A549 (cell line): ENCODE data around the gene TMEM80. TPM values are rescaled to one million over a fixed set of nuclear protein-coding genes. Genes with fewer than 3 reads are reported as not detected.

Experiments used
- ATAC-seq, 2 experiments: fragments of 200-7000 bp in 1 of 2; fragments of >200 bp in 1 of 2; cut with Nextera tagmentation in 1 of 2; cut with Tn5 transposase in 1 of 2; 3 replicates each; pipeline versions ENCODE4 v1.8.0 to v1.9.1; 2018 to 2020; ENCODE audit warnings: mild to moderate bottlenecking in 1 of 2, moderate library complexity in 1 of 2
- CTCF ChIA-PET: fragments of 300-600 bp; sonication (Branson Sonifier 250); formaldehyde crosslinking; extraction: SDS; loops from one replicate; lab custom pipeline; 2021; ENCODE audit warnings: antibody characterized with exemption, inconsistent platforms; lab: Yijun Ruan, JAX
- POLR2A ChIA-PET: fragments of 350-600 bp; formaldehyde crosslinking; extraction: SDS; loops from one replicate; lab custom pipeline; 2021; ENCODE audit warnings: antibody characterized with exemption, inconsistent platforms; lab: Yijun Ruan, JAX
- DNase-seq, 2 experiments: peaks; one replicate each; pipeline versions ENCODE4 v3.0.0 to v3.0.0-alpha.2; 2011 to 2016; ENCODE audit warnings: low read depth in 1 of 2, low spot score in 1 of 2
- FAIRE-seq: peaks from 2 replicates; lab custom pipeline; 2011; peaks lifted over from hg19 to GRCh38; lab: Jason Lieb, UNC
- H3K27ac ChIP-seq, 2 experiments: fragments of >200 bp; sonication (Bioruptor Twin); formaldehyde crosslinking; 3 replicates each; pipeline ENCODE4 v1.5.1; 2016 to 2017
- H3K4me1 ChIP-seq: fragments of >200 bp; sonication (Bioruptor Twin); formaldehyde crosslinking; 3 replicates; pipeline ENCODE4 v1.6.1; 2016
- H3K4me2 ChIP-seq: fragments of >200 bp; sonication (Bioruptor Twin); formaldehyde crosslinking; 3 replicates; pipeline ENCODE4 v1.6.1; 2016
- H3K4me3 ChIP-seq: fragments of >200 bp; sonication (Bioruptor Twin); formaldehyde crosslinking; 3 replicates; pipeline ENCODE4 v1.5.1; 2016
- H3K9me3 ChIP-seq: fragments of >200 bp; sonication (Bioruptor Twin); formaldehyde crosslinking; 3 replicates; pipeline ENCODE4 v1.6.1; 2016
- CHD2 ChIP-seq: fragments of 150-350 bp; IDR thresholded peaks from 2 replicates; pipeline ENCODE4 v1.6.1; 2014; ENCODE audit warnings: low read length; ENCODE audit not compliant: partially characterized antibody
- JUN ChIP-seq, 2 experiments: fragments of >200 bp; sonication (Bioruptor Twin); formaldehyde crosslinking; IDR thresholded peaks; 2 replicates in 1 of 2; 3 replicates in 1 of 2; pipeline ENCODE4 v1.6.1; 2016 to 2017
- JUNB ChIP-seq: fragments of >200 bp; sonication (Bioruptor Twin); formaldehyde crosslinking; IDR thresholded peaks from 2 replicates; pipeline ENCODE4 v1.6.1; 2016
- PHF8 ChIP-seq: fragments of 200-600 bp; sonication (generic); IDR thresholded peaks from 2 replicates; pipeline ENCODE4 v1.6.1; 2016; ENCODE audit warnings: low read depth, mild to moderate bottlenecking, antibody characterized with exemption, moderate library complexity, borderline replicate concordance
- POLR2A ChIP-seq: IDR thresholded peaks from 2 replicates; pipeline ENCODE4 v1.6.1; 2012; ENCODE audit warnings: mild to moderate bottlenecking, low read length
- POLR2AphosphoS2 ChIP-seq: conservative IDR thresholded peaks from 2 replicates; pipeline ENCODE4 v1.6.1; 2012; ENCODE audit warnings: low read length, improper control_type of control experiment, inconsistent platforms
- RNF2 ChIP-seq: fragments of 200-600 bp; sonication (generic); IDR thresholded peaks from 2 replicates; pipeline ENCODE4 v1.6.1; 2016; ENCODE audit warnings: low read depth, mild to moderate bottlenecking, antibody characterized with exemption, moderate library complexity, borderline replicate concordance
- TFCP2L1 ChIP-seq: fragments of 250-450 bp; sonication (Bioruptor Pico); IDR thresholded peaks from 2 replicates; pipeline ENCODE4 v1.5.0; 2021; ENCODE audit warnings: mild to moderate bottlenecking
- WGBS: methylation state at CpG from one replicate; pipeline ENCODE4 v1.1.6; 2017; ENCODE audit errors: missing lambda C conversion rate; 5-methylcytosine and 5-hydroxymethylcytosine counted together
- polyA plus RNA-seq, 4 experiments: library from polyadenylated mRNA; depleted of rRNA in 3 of 4; stranded (reverse); fragments of >200 nt; fragmentation: RNase III in 1 of 4; extraction: RNeasy Plus Mini Kit Qiagen cat#74134 plus additional on column Dnase treatment in 1 of 4; gene quantifications; 2 replicates in 3 of 4; 3 replicates in 1 of 4; pipeline ENCODE4 v1.2.3, GENCODE V29; 2011 to 2017
- TF ChIP-seq, protein P1 (sequence below): fragments of >200 bp; sonication (Bioruptor Twin); formaldehyde crosslinking; IDR thresholded peaks from 2 replicates; pipeline ENCODE4 v1.6.1; 2016
- TF ChIP-seq, protein P2 (sequence below): IDR thresholded peaks from 2 replicates; pipeline ENCODE4 v1.6.1; 2012
- TF ChIP-seq, protein P3 (sequence below): fragments of 150-350 bp; IDR thresholded peaks from 2 replicates; pipeline ENCODE4 v1.6.1; 2014; ENCODE audit warnings: low read depth, mild to moderate bottlenecking, low read length
- TF ChIP-seq, protein P4 (sequence below): fragments of 200-600 bp; sonication (generic); IDR thresholded peaks from 2 replicates; pipeline ENCODE4 v1.6.1; 2016; ENCODE audit warnings: antibody characterized with exemption, mild to moderate bottlenecking, moderate library complexity
- TF ChIP-seq, protein P5 (sequence below): fragments of >200 bp; sonication (Bioruptor Twin); formaldehyde crosslinking; IDR thresholded peaks from 3 replicates; pipeline ENCODE4 v1.6.1; 2016

Gene TMEM80
- polyA plus RNA-seq, 2 of the 4 experiments (the other 2 are of a cell fraction), result 10.8 to 15.2 TPM

DNA sequence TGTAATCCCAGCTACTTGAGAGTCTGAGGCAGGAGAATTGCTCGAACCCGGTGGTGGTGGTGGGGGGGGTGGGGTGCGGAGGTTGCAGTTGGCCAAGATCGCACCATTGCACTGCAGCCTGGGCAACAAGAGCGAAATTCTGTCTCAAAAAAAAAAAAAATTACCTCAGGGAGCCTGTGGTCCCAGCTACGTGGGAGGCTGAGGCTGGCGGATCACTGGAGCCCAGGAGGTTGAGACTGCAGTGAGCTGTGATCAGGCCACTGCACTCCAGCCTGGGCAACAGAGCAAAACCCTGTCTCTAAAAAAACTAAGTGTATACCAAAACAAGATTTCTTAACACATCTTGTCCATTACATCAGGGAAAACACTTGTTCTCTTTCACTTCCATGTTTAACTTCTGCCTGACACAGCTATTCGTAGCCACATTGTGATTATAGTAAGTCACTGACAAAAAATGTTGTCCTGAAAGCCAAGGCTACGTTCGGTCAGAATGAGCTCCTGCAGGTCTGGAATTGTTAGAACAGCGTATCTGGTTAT is 1.4 kb downstream of the TMEM80 start:
- 78% methylated on average over 9 of the region's 11 CpGs for WGBS
- CTCF ChIA-PET, result interaction anchor here (0.6 to 26.0 kb wide), 21 partner anchors 9 to 257 kb away, joined by 3 to 599 read pairs (median 4); partner anchors contain the start of gene EPS8L2
- DNase-seq (no peak), ATAC-seq (no peak), FAIRE-seq (no peak)
- H3K4me3 ChIP-seq, result peak overlapping the region; percentile 81
- peaks cover 38% of the 10 kb centered on the region for H3K4me1 ChIP-seq
- no peak for TF ChIP-seq TFCP2L1
- TF ChIP-seq POLR2A, result no peak
- TF ChIP-seq POLR2AphosphoS2, result no peak
- TF ChIP-seq CHD2, result no peak
- TF ChIP-seq, protein P1, sequence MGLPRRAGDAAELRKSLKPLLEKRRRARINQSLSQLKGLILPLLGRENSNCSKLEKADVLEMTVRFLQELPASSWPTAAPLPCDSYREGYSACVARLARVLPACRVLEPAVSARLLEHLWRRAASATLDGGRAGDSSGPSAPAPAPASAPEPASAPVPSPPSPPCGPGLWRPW, result no peak
- TF ChIP-seq PHF8, result no peak
- TF ChIP-seq, protein P2, sequence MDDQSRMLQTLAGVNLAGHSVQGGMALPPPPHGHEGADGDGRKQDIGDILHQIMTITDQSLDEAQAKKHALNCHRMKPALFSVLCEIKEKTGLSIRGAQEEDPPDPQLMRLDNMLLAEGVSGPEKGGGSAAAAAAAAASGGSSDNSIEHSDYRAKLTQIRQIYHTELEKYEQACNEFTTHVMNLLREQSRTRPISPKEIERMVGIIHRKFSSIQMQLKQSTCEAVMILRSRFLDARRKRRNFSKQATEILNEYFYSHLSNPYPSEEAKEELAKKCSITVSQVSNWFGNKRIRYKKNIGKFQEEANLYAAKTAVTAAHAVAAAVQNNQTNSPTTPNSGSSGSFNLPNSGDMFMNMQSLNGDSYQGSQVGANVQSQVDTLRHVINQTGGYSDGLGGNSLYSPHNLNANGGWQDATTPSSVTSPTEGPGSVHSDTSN, result no peak
- TF ChIP-seq, protein P3, sequence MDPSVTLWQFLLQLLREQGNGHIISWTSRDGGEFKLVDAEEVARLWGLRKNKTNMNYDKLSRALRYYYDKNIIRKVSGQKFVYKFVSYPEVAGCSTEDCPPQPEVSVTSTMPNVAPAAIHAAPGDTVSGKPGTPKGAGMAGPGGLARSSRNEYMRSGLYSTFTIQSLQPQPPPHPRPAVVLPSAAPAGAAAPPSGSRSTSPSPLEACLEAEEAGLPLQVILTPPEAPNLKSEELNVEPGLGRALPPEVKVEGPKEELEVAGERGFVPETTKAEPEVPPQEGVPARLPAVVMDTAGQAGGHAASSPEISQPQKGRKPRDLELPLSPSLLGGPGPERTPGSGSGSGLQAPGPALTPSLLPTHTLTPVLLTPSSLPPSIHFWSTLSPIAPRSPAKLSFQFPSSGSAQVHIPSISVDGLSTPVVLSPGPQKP, result no peak
- H3K9me3 ChIP-seq, result no peaks in the 10 kb centered on the region
- H3K27ac ChIP-seq, result peak overlapping the region; percentile 95 to 98
- peak overlapping the region; percentile 73 for H3K4me2 ChIP-seq
- POLR2A ChIA-PET, result interaction anchor here (1.6 to 2.9 kb wide), 2 partner anchors 9 to 121 kb away, joined by 3 to 41 read pairs; partner anchors contain the start of genes EPS8L2 and PHRF1

DNA sequence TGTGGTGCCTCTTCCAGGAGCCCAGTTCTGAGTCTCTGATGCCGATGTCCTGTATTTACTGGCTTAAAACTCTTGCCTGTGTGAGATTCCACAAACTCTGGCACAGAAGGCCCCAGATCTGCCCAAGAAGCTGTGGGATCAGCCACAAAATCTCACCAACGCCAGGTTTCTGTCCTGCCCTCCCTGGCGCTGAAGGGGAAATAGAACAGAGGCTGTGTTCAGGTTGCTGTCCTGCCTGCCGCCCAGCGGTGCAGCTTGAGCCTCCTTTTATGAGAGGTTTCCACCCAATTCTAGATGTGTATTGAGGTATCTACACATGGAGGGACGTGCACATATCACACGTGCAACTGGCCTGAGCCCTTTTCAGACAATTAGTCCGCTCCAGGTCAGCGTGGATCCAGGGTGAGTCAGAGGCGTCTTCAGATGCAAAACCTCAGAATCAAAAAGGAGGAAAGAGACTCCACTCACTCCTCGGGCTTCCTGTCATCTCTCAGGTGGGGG is 2.2 kb downstream of the TMEM80 start:
- H3K9me3 ChIP-seq, result no peaks in the 10 kb centered on the region
- H3K27ac ChIP-seq, result peak overlapping the region in 1 of 2 experiments; percentile 95; a peak in 3 of 6 replicates
- H3K4me2 ChIP-seq, result no peak overlapping the region
- POLR2A ChIA-PET, result interaction anchor here (2.9 kb wide), 1 partner anchor 8 kb away, joined by 41 read pairs; the partner anchor contains the start of gene EPS8L2
- FAIRE-seq, result no peak
- TF ChIP-seq RNF2, result no peak
- no peak for TF ChIP-seq JUNB
- TF ChIP-seq, protein P4, sequence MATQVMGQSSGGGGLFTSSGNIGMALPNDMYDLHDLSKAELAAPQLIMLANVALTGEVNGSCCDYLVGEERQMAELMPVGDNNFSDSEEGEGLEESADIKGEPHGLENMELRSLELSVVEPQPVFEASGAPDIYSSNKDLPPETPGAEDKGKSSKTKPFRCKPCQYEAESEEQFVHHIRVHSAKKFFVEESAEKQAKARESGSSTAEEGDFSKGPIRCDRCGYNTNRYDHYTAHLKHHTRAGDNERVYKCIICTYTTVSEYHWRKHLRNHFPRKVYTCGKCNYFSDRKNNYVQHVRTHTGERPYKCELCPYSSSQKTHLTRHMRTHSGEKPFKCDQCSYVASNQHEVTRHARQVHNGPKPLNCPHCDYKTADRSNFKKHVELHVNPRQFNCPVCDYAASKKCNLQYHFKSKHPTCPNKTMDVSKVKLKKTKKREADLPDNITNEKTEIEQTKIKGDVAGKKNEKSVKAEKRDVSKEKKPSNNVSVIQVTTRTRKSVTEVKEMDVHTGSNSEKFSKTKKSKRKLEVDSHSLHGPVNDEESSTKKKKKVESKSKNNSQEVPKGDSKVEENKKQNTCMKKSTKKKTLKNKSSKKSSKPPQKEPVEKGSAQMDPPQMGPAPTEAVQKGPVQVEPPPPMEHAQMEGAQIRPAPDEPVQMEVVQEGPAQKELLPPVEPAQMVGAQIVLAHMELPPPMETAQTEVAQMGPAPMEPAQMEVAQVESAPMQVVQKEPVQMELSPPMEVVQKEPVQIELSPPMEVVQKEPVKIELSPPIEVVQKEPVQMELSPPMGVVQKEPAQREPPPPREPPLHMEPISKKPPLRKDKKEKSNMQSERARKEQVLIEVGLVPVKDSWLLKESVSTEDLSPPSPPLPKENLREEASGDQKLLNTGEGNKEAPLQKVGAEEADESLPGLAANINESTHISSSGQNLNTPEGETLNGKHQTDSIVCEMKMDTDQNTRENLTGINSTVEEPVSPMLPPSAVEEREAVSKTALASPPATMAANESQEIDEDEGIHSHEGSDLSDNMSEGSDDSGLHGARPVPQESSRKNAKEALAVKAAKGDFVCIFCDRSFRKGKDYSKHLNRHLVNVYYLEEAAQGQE, result no peak
- no peak for TF ChIP-seq JUN (IDR thresholded peaks at IDR 0.05)
- TF ChIP-seq, protein P5, sequence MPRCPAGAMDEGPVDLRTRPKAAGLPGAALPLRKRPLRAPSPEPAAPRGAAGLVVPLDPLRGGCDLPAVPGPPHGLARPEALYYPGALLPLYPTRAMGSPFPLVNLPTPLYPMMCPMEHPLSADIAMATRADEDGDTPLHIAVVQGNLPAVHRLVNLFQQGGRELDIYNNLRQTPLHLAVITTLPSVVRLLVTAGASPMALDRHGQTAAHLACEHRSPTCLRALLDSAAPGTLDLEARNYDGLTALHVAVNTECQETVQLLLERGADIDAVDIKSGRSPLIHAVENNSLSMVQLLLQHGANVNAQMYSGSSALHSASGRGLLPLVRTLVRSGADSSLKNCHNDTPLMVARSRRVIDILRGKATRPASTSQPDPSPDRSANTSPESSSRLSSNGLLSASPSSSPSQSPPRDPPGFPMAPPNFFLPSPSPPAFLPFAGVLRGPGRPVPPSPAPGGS, result no peak
- DNase-seq, result no peak
- H3K4me3 ChIP-seq, result no peak overlapping the region
- 82% methylated on average over 11 of the region's 11 CpGs for WGBS
- CTCF ChIA-PET, result interaction anchor here (0.7 to 26.0 kb wide), 8 partner anchors 9 to 68 kb away, joined by 3 to 599 read pairs (median 8); partner anchors contain the start of gene EPS8L2
- peaks cover 42% of the 10 kb centered on the region for H3K4me1 ChIP-seq
- no peak for ATAC-seq
